IMR-90 (cell line): Measurements from ENCODE around the gene FYCO1. TPM values are rescaled to one million over a fixed set of nuclear protein-coding genes. Genes with fewer than 3 reads are reported as not detected.

Experiments used
- ATAC-seq: fragments of 200-7000 bp; cut with Tn5 transposase; 2 replicates; pipeline ENCODE4 v1.9.1; 2020; ENCODE audit warnings: low read depth, mild to moderate bottlenecking, moderate library complexity
- BruUV-seq: library from RNA; stranded (reverse); fragments of 400-500 nt; replicated peaks from 2 replicates; lab custom pipeline; 2021; lab: Mats Ljungman, UMichigan
- CTCF ChIA-PET: fragments of 300-600 bp; formaldehyde crosslinking; extraction: SDS; loops from one replicate; lab custom pipeline; 2021; ENCODE audit warnings: antibody characterized with exemption; lab: Yijun Ruan, JAX
- POLR2A ChIA-PET: fragments of 300-600 bp; sonication (Branson Sonifier 250); formaldehyde crosslinking; loops from one replicate; lab custom pipeline; 2022; ENCODE audit warnings: antibody characterized with exemption; ENCODE audit not compliant: unreplicated experiment; lab: Charles Lee
- DNase-seq: peaks from one replicate; pipeline ENCODE4 v3.0.0; 2013
- H2AFZ ChIP-seq: replicated peaks from 2 replicates; pipeline ENCODE3; 2013; ENCODE audit warnings: low read length, mild to moderate bottlenecking; ENCODE audit not compliant: poor library complexity
- H2AK5ac ChIP-seq: 2 replicates; pipeline ENCODE4 v1.6.1; 2013; ENCODE audit warnings: low read depth, low read length, inconsistent platforms
- H2AK9ac ChIP-seq: replicated peaks from 2 replicates; pipeline ENCODE3; 2013; ENCODE audit warnings: mild to moderate bottlenecking, low read depth, low read length, moderate library complexity; ENCODE audit not compliant: poor library complexity
- H2BK120ac ChIP-seq: 2 replicates; pipeline ENCODE4 v1.6.1; 2013; ENCODE audit warnings: low read depth, low read length, inconsistent platforms
- H2BK15ac ChIP-seq: 3 replicates; pipeline ENCODE4 v1.6.1; 2013; ENCODE audit warnings: low read depth, low read length, inconsistent platforms
- H2BK20ac ChIP-seq: 2 replicates; pipeline ENCODE4 v1.6.1; 2013; ENCODE audit warnings: low read depth, mild to moderate bottlenecking, inconsistent platforms, low read length, moderate library complexity
- H2BK5ac ChIP-seq: 2 replicates; pipeline ENCODE4 v1.6.1; 2013; ENCODE audit warnings: mild to moderate bottlenecking, low read depth, low read length, inconsistent platforms; ENCODE audit not compliant: poor library complexity, severe bottlenecking
- H3K14ac ChIP-seq: replicated peaks from 2 replicates; pipeline ENCODE4 v1.6.1; 2013; ENCODE audit warnings: low read depth, low read length, inconsistent platforms
- H3K18ac ChIP-seq: 2 replicates; pipeline ENCODE4 v1.6.1; 2013; ENCODE audit warnings: low read depth, low read length, control low read depth
- H3K23ac ChIP-seq: 2 replicates; pipeline ENCODE4 v1.6.1; 2013; ENCODE audit warnings: low read depth, low read length, inconsistent platforms
- H3K27ac ChIP-seq: 2 replicates; pipeline ENCODE4 v1.5.1; 2013; ENCODE audit warnings: mild to moderate bottlenecking, control low read depth, low read length; ENCODE audit not compliant: insufficient read depth
- H3K27me3 ChIP-seq: 2 replicates; pipeline ENCODE4 v1.6.1; 2013; ENCODE audit warnings: low read length; ENCODE audit not compliant: control insufficient read depth, insufficient read depth
- H3K36me3 ChIP-seq: 2 replicates; pipeline ENCODE4 v1.6.1; 2013; ENCODE audit warnings: low read length, mixed read lengths; ENCODE audit not compliant: control insufficient read depth, insufficient read depth
- H3K4ac ChIP-seq: 2 replicates; pipeline ENCODE4 v1.6.1; 2013; ENCODE audit warnings: low read depth, low read length, inconsistent platforms
- H3K4me1 ChIP-seq: 2 replicates; pipeline ENCODE4 v1.6.1; 2013; ENCODE audit warnings: low read length, mixed read lengths; ENCODE audit not compliant: control insufficient read depth, insufficient read depth
- H3K4me2 ChIP-seq: 2 replicates; pipeline ENCODE4 v1.6.1; 2013; ENCODE audit warnings: low read depth, mild to moderate bottlenecking, control low read depth, low read length, moderate library complexity
- H3K4me3 ChIP-seq: 2 replicates; pipeline ENCODE4 v1.5.1; 2013; ENCODE audit warnings: low read depth, mild to moderate bottlenecking, control low read depth, low read length, moderate library complexity; ENCODE audit not compliant: insufficient read depth
- H3K56ac ChIP-seq: 2 replicates; pipeline ENCODE4 v1.6.1; 2013; ENCODE audit warnings: low read length, inconsistent platforms; ENCODE audit not compliant: insufficient read depth; ENCODE audit errors: extremely low read depth
- H3K79me1 ChIP-seq, 2 experiments: 2 replicates each; pipeline ENCODE4 v1.6.1; 2013; ENCODE audit warnings: low read length in 2 of 2, inconsistent platforms in 1 of 2, low read depth in 1 of 2
- H3K9ac ChIP-seq: 2 replicates; pipeline ENCODE4 v1.6.1; 2013; ENCODE audit warnings: low read depth, low read length, control low read depth
- H3K9me1 ChIP-seq: 2 replicates; pipeline ENCODE4 v1.6.1; 2013; ENCODE audit warnings: low read length, inconsistent platforms; ENCODE audit not compliant: insufficient read depth
- H3K9me3 ChIP-seq: 2 replicates; pipeline ENCODE4 v1.6.1; 2013; ENCODE audit warnings: low read length; ENCODE audit not compliant: control insufficient read depth, insufficient read depth
- H4K20me1 ChIP-seq: 2 replicates; pipeline ENCODE4 v1.6.1; 2013; ENCODE audit warnings: low read length, inconsistent platforms; ENCODE audit not compliant: insufficient read depth
- H4K5ac ChIP-seq: 2 replicates; pipeline ENCODE4 v1.6.1; 2013; ENCODE audit warnings: mild to moderate bottlenecking, low read depth, low read length, control low read depth
- H4K8ac ChIP-seq, 2 experiments: 2 replicates each; pipeline ENCODE4 v1.6.1; 2013; ENCODE audit warnings: low read depth in 2 of 2, low read length in 2 of 2, control low read depth in 1 of 2, inconsistent platforms in 1 of 2
- H4K91ac ChIP-seq: 2 replicates; pipeline ENCODE4 v1.6.1; 2013; ENCODE audit warnings: low read depth, low read length, inconsistent platforms; ENCODE audit not compliant: insufficient read depth
- BHLHE40 ChIP-seq: fragments of 150-350 bp; IDR thresholded peaks from 2 replicates; pipeline ENCODE4 v1.6.1; 2016; ENCODE audit warnings: mild to moderate bottlenecking, low read depth, low read length
- CEBPB ChIP-seq: IDR thresholded peaks from 2 replicates; pipeline ENCODE4 v1.6.1; 2012; ENCODE audit warnings: low read depth, low read length, improper control_type of control experiment
- CHD1 ChIP-seq: IDR thresholded peaks from 2 replicates; pipeline ENCODE4 v1.6.1; 2012; ENCODE audit warnings: low read depth, low read length, improper control_type of control experiment
- CTCF ChIP-seq: conservative IDR thresholded peaks from 2 replicates; pipeline ENCODE4 v1.5.1; 2012; ENCODE audit warnings: mild to moderate bottlenecking, low read depth, low read length, improper control_type of control experiment
- ELK1 ChIP-seq: fragments of 150-350 bp; IDR thresholded peaks from 2 replicates; pipeline ENCODE4 v1.6.1; 2016; ENCODE audit warnings: low read depth, mild to moderate bottlenecking, low read length, moderate library complexity, borderline replicate concordance
- FOS ChIP-seq: fragments of 150-350 bp; IDR thresholded peaks from 2 replicates; pipeline ENCODE4 v1.6.1; 2016; ENCODE audit warnings: low read depth, low read length
- MAFK ChIP-seq: IDR thresholded peaks from 2 replicates; pipeline ENCODE4 v1.6.1; 2012; ENCODE audit warnings: low read depth, low read length, improper control_type of control experiment
- MAZ ChIP-seq: IDR thresholded peaks from 2 replicates; pipeline ENCODE4 v1.6.1; 2012; ENCODE audit warnings: low read depth, mild to moderate bottlenecking, low read length, improper control_type of control experiment, moderate library complexity, borderline replicate concordance
- MXI1 ChIP-seq: IDR thresholded peaks from 2 replicates; pipeline ENCODE4 v1.6.1; 2012; ENCODE audit warnings: low read depth, mild to moderate bottlenecking, low read length, moderate library complexity, borderline replicate concordance
- NFE2L2 ChIP-seq: fragments of 150-350 bp; IDR thresholded peaks from 2 replicates; pipeline ENCODE4 v1.6.1; 2016; ENCODE audit warnings: low read depth, mild to moderate bottlenecking, low read length
- POLR2A ChIP-seq: IDR thresholded peaks from 2 replicates; pipeline ENCODE4 v1.6.1; 2012; ENCODE audit warnings: mild to moderate bottlenecking, low read depth, low read length
- RAD21 ChIP-seq: IDR thresholded peaks from 2 replicates; pipeline ENCODE4 v1.6.1; 2012; ENCODE audit warnings: low read length, improper control_type of control experiment
- RCOR1 ChIP-seq: IDR thresholded peaks from 2 replicates; pipeline ENCODE4 v1.6.1; 2012; ENCODE audit warnings: mild to moderate bottlenecking, low read length, improper control_type of control experiment; ENCODE audit not compliant: insufficient replicate concordance
- RFX5 ChIP-seq: IDR thresholded peaks from 2 replicates; pipeline ENCODE4 v1.8.0; 2012; ENCODE audit warnings: low read depth, mild to moderate bottlenecking, low read length, moderate library complexity
- SMC3 ChIP-seq: fragments of 150-350 bp; IDR thresholded peaks from 2 replicates; pipeline ENCODE4 v1.6.1; 2016; ENCODE audit warnings: low read depth, mild to moderate bottlenecking, antibody characterized with exemption, low read length, moderate library complexity
- USF2 ChIP-seq: fragments of 150-350 bp; IDR thresholded peaks from 2 replicates; pipeline ENCODE4 v1.6.1; 2017; ENCODE audit warnings: mild to moderate bottlenecking, antibody characterized with exemption, low read length, low read depth
- dilution Hi-C: fragments of 300-500 bp; cut with HindIII; formaldehyde crosslinking; loops from one replicate; pipeline ENCODE4 v1.14.3; 2018; ENCODE audit warnings: low sequenced_read_pairs; ENCODE audit not compliant: unreplicated experiment
- in situ Hi-C: fragments of 300-500 bp; cut with MboI; formaldehyde crosslinking; loops from 3 replicates; pipeline ENCODE4 v1.14.3; 2019; ENCODE audit warnings: low sequenced_read_pairs, inconsistent platforms, mixed read lengths
- intact Hi-C: fragments of 100-400 bp; cut with micrococcal nuclease; formaldehyde crosslinking; loops from 2 replicates; pipeline ENCODE4 v1.10.0; 2022
- polyA plus RNA-seq, 3 experiments: library from polyadenylated mRNA; depleted of rRNA; stranded (reverse); fragments of >200 nt; gene quantifications; 2 replicates each; pipeline ENCODE4 v1.2.3, GENCODE V29; 2012; ENCODE audit warnings: low replicate concordance in 1 of 3
- total RNA-seq: library from RNA; depleted of rRNA; stranded (reverse); fragments of >200 nt; gene quantifications from 2 replicates; pipeline ENCODE4 v1.2.3, GENCODE V29; 2012

The FYCO1 gene
- total and polyA plus RNA-seq, 2 of the 4 experiments (the other 2 are of a cell fraction) = 13.7 to 20.1 TPM

- H2AFZ ChIP-seq = no peak overlapping the region
- no peaks in the 10 kb centered on the region for H4K20me1 ChIP-seq
- H3K56ac ChIP-seq = no peak overlapping the region
- ATAC-seq = no peak
- 0 out of 2 replicates have a peak, but pooled peaks cover 2% of the 10 kb centered on the region for H3K9me1 ChIP-seq
- no peak overlapping the region for H2BK120ac ChIP-seq
- H2BK5ac ChIP-seq = no peak overlapping the region
- no peak overlapping the region for H3K4me3 ChIP-seq
- H3K36me3 ChIP-seq = no peaks in the 10 kb centered on the region
- DNase-seq = no peak
- intact Hi-C loops (no loop called here), in situ Hi-C loops (no loop called here), dilution Hi-C loops (no loop called here)
- H3K9me3 ChIP-seq = no peaks in the 10 kb centered on the region
- H3K18ac ChIP-seq = no peak overlapping the region
- BruUV-seq = no TSS peak
- H3K79me1 ChIP-seq = no peaks in the 10 kb centered on the region
- H2AK5ac ChIP-seq = no peak overlapping the region
- H4K8ac ChIP-seq = no peak overlapping the region
- peaks cover 48% of the 10 kb centered on the region for H3K27me3 ChIP-seq
- H3K9ac ChIP-seq = no peak overlapping the region
- H3K4me2 ChIP-seq = no peak overlapping the region
- no peak overlapping the region for H3K23ac ChIP-seq
- H2AK9ac ChIP-seq = no peak overlapping the region
- H2BK15ac ChIP-seq = no peak overlapping the region
- ChIA-PET CTCF (no interaction called here), POLR2A (no interaction called here)
- H4K91ac ChIP-seq = no peak overlapping the region
- H3K14ac ChIP-seq = no peak overlapping the region
- H2BK20ac ChIP-seq = no peak overlapping the region
- H3K27ac ChIP-seq = no peak overlapping the region
- no peak overlapping the region for H4K5ac ChIP-seq
- TF ChIP-seq NFE2L2 (no peak), RAD21 (no peak), SMC3 (no peak), ELK1 (no peak), CEBPB (no peak), RFX5 (no peak), MAFK (no peak), BHLHE40 (no peak), RCOR1 (no peak), CHD1 (no peak), USF2 (no peak), MAZ (no peak), MXI1 (no peak), FOS (no peak), POLR2A (no peak), CTCF (no peak)
- no peaks in the 10 kb centered on the region for H3K4me1 ChIP-seq
- no peak overlapping the region for H3K4ac ChIP-seq
Observed at GRCh38 chr3:45873036-45873435, 122.6 kb downstream of the FYCO1 start.
